HepG2 (cell line): Measurements from ENCODE around the gene MARS1. TPM values are rescaled to one million over a fixed set of nuclear protein-coding genes. Genes with fewer than 3 reads are reported as not detected.
A peak's percentile ranks its signal among the peaks of the same experiment; 100 is the strongest.

Experiments used
- BCL3 ChIP-seq: sonication (generic); formaldehyde crosslinking; IDR thresholded peaks from 2 replicates; pipeline ENCODE4 v1.5.1; 2020; ENCODE audit warnings: mild to moderate bottlenecking, missing genetic modification reagents, moderate library complexity
- CREM ChIP-seq, 2 experiments: sonication (generic) in 1 of 2; formaldehyde crosslinking in 1 of 2; IDR thresholded peaks; 2 replicates each; pipeline versions ENCODE4 v1.4.0 to v1.6.1; 2016 to 2020; ENCODE audit warnings: antibody characterized with exemption in 1 of 2, mild to moderate bottlenecking in 1 of 2, missing genetic modification reagents in 1 of 2
- JUN ChIP-seq: sonication (generic); formaldehyde crosslinking; IDR thresholded peaks from 2 replicates; pipeline ENCODE4 v1.4.0; 2020; ENCODE audit warnings: mild to moderate bottlenecking, missing genetic modification reagents
- KAT8 ChIP-seq: IDR thresholded peaks from 2 replicates; pipeline ENCODE4 v1.6.1; 2016; ENCODE audit warnings: missing genetic modification reagents, missing compliant biosample characterization
- LRRFIP1 ChIP-seq: sonication (generic); formaldehyde crosslinking; conservative IDR thresholded peaks from 2 replicates; pipeline ENCODE4 v1.4.0; 2020; ENCODE audit warnings: missing genetic modification reagents
- MLLT10 ChIP-seq: sonication (generic); formaldehyde crosslinking; IDR thresholded peaks from 2 replicates; pipeline ENCODE4 v1.4.0; 2020; ENCODE audit warnings: missing genetic modification reagents
- NONO ChIP-seq, 2 experiments: fragments of 450-650 bp in 1 of 2; sonication (generic) in 1 of 2; formaldehyde crosslinking in 1 of 2; IDR thresholded peaks in 1 of 2; conservative IDR thresholded peaks in 1 of 2; 2 replicates each; pipeline versions ENCODE4 v1.6.1 to v1.8.0; 2017 to 2022; ENCODE audit warnings: mild to moderate bottlenecking in 1 of 2, missing genetic modification reagents in 1 of 2, moderate library complexity in 1 of 2
- PCBP2 ChIP-seq: fragments of 200-400 bp; formaldehyde crosslinking; optimal IDR thresholded peaks from 2 replicates; pipeline ENCODE3; 2018; ENCODE audit warnings: low read length, low read depth; ENCODE audit not compliant: poor library complexity, severe bottlenecking
- SIX4 ChIP-seq: sonication (generic); formaldehyde crosslinking; IDR thresholded peaks from 2 replicates; pipeline ENCODE4 v1.4.0; 2020; ENCODE audit warnings: missing genetic modification reagents
- SOX6 ChIP-seq, 2 experiments: fragments of 450-650 bp in 1 of 2; sonication (generic) in 1 of 2; formaldehyde crosslinking in 1 of 2; IDR thresholded peaks; 2 replicates each; pipeline versions ENCODE4 v1.4.0 to v1.6.1; 2017 to 2020; ENCODE audit warnings: antibody characterized with exemption in 1 of 2, mild to moderate bottlenecking in 1 of 2, missing genetic modification reagents in 1 of 2
- TCF7 ChIP-seq: sonication (generic); IDR thresholded peaks from 2 replicates; pipeline ENCODE4 v1.6.1; 2016; ENCODE audit warnings: antibody characterized with exemption, low read depth
- ZBTB49 ChIP-seq: sonication (generic); formaldehyde crosslinking; IDR thresholded peaks from 2 replicates; pipeline ENCODE4 v1.4.0; 2020; ENCODE audit warnings: missing genetic modification reagents, borderline replicate concordance
- ZFP82 ChIP-seq: sonication (generic); formaldehyde crosslinking; IDR thresholded peaks from 2 replicates; pipeline ENCODE4 v1.5.1; 2020; ENCODE audit warnings: mild to moderate bottlenecking, missing genetic modification reagents, borderline replicate concordance
- ZNF205 ChIP-seq: IDR thresholded peaks from 2 replicates; pipeline ENCODE4 v1.6.1; 2018; ENCODE audit warnings: missing biosample characterization, missing genetic modification reagents
- ZNF33B ChIP-seq: sonication (generic); formaldehyde crosslinking; IDR thresholded peaks from 2 replicates; pipeline ENCODE4 v1.5.1; 2020; ENCODE audit warnings: mild to moderate bottlenecking, missing genetic modification reagents
- ZNF792 ChIP-seq: IDR thresholded peaks from 2 replicates; pipeline ENCODE4 v1.6.1; 2016
- ZNF83 ChIP-seq: sonication (generic); formaldehyde crosslinking; IDR thresholded peaks from 2 replicates; pipeline ENCODE4 v1.4.0; 2020; ENCODE audit warnings: missing genetic modification reagents, mild to moderate bottlenecking, borderline replicate concordance
- ZSCAN9 ChIP-seq: IDR thresholded peaks from 2 replicates; pipeline ENCODE4 v1.6.1; 2016; ENCODE audit warnings: borderline replicate concordance
- polyA plus RNA-seq, 8 experiments: library from polyadenylated mRNA; depleted of rRNA in 3 of 8; stranded (reverse) in 7 of 8; unstranded in 1 of 8; fragments of >200 nt; fragmentation: Illumina TruSeq in 4 of 8; extraction: Trizol in 4 of 8; gene quantifications; 2 replicates each; pipeline versions ENCODE4 v1.2.1 to v1.2.3, GENCODE V29; 2011 to 2016; ENCODE audit warnings: low read depth in 4 of 8, missing spikeins in 1 of 8, mixed read lengths in 1 of 8; ENCODE audit not compliant: insufficient read depth in 1 of 8
- total RNA-seq, 5 experiments: library from RNA; depleted of rRNA; stranded (reverse); fragments of >200 nt; fragmentation: Illumina TruSeq; extraction: Trizol; gene quantifications; 2 replicates each; pipeline ENCODE4 v1.2.3, GENCODE V29; 2016; ENCODE audit warnings: low read depth in 1 of 5
- TF ChIP-seq, protein P1 (sequence below): sonication (generic); formaldehyde crosslinking; IDR thresholded peaks from 2 replicates; pipeline ENCODE4 v1.4.0; 2020; ENCODE audit warnings: missing genetic modification reagents, borderline replicate concordance
- TF ChIP-seq, protein P2 (sequence below): sonication (generic); formaldehyde crosslinking; IDR thresholded peaks from 2 replicates; pipeline ENCODE4 v1.5.0; 2020; ENCODE audit warnings: missing genetic modification reagents

Gene MARS1
- total and polyA plus RNA-seq, 2 of the 13 experiments (the other 11 are each of a cell fraction or from before 2014, with no cell fraction given): 115 to 181 TPM

- no peak for TF ChIP-seq BCL3
- TF ChIP-seq ZNF792: no peak
- TF ChIP-seq SOX6 (IDR thresholded peaks at IDR 0.05): no peak
- TF ChIP-seq SOX6 (CRISPR knock-in tag; IDR thresholded peaks at IDR 0.05): no peak
- no peak for TF ChIP-seq PCBP2
- no peak for TF ChIP-seq LRRFIP1 (CRISPR knock-in tag)
- no peak for TF ChIP-seq SIX4 (CRISPR knock-in tag)
- TF ChIP-seq, protein P1, sequence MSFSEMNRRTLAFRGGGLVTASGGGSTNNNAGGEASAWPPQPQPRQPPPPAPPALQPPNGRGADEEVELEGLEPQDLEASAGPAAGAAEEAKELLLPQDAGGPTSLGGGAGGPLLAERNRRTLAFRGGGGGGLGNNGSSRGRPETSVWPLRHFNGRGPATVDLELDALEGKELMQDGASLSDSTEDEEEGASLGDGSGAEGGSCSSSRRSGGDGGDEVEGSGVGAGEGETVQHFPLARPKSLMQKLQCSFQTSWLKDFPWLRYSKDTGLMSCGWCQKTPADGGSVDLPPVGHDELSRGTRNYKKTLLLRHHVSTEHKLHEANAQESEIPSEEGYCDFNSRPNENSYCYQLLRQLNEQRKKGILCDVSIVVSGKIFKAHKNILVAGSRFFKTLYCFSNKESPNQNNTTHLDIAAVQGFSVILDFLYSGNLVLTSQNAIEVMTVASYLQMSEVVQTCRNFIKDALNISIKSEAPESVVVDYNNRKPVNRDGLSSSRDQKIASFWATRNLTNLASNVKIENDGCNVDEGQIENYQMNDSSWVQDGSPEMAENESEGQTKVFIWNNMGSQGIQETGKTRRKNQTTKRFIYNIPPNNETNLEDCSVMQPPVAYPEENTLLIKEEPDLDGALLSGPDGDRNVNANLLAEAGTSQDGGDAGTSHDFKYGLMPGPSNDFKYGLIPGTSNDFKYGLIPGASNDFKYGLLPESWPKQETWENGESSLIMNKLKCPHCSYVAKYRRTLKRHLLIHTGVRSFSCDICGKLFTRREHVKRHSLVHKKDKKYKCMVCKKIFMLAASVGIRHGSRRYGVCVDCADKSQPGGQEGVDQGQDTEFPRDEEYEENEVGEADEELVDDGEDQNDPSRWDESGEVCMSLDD (CRISPR knock-in tag): no peak
- TF ChIP-seq, protein P2, sequence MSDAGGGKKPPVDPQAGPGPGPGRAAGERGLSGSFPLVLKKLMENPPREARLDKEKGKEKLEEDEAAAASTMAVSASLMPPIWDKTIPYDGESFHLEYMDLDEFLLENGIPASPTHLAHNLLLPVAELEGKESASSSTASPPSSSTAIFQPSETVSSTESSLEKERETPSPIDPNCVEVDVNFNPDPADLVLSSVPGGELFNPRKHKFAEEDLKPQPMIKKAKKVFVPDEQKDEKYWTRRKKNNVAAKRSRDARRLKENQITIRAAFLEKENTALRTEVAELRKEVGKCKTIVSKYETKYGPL: no peak
- TF ChIP-seq ZSCAN9: no peak
- TF ChIP-seq ZNF33B: no peak
- no peak for TF ChIP-seq TCF7
- TF ChIP-seq ZNF205 (CRISPR knock-in tag): no peak
- TF ChIP-seq JUN: peak; percentile 80; the same call in 1 of the 2 replicates
- TF ChIP-seq MLLT10 (CRISPR knock-in tag): no peak
- TF ChIP-seq ZNF83 (CRISPR knock-in tag): no peak
- no peak for TF ChIP-seq KAT8 (CRISPR knock-in tag)
- TF ChIP-seq ZFP82: no peak
- TF ChIP-seq NONO (IDR thresholded peaks at IDR 0.05): no peak
- no peak; the same call in 1 of the 2 replicates for TF ChIP-seq NONO (CRISPR knock-in tag; conservative IDR thresholded peaks at IDR 0.05)
- TF ChIP-seq CREM (IDR thresholded peaks at IDR 0.05): peak; percentile 90
- no peak for TF ChIP-seq CREM (CRISPR knock-in tag; IDR thresholded peaks at IDR 0.05)
- TF ChIP-seq ZBTB49 (CRISPR knock-in tag): no peak
Measured at GRCh38 chr12:57547288-57548012, 59.6 kb downstream of the MARS1 start (continued).
